Activated effector memory CD4-positive, alpha-beta T cell treated with Interleukin-2 at 50 U/mL for 16 hours (primary cell): ENCODE results near the gene BBS4.
"Not testable (repeated sequence)": the region's sequence is repeated elsewhere in the genome, so short reads cannot be mapped to it uniquely, and the experiment has no call there.

Source experiments
- DNase-seq: peaks from one replicate; pipeline ENCODE4 v3.0.0-alpha.2; 2020

The BBS4 gene

GRCh38 chr15:72706266-72706665, 20.3 kb downstream of the BBS4 start:
- DNase-seq, result no peak

GRCh38 chr15:72708551-72709303, 22.7 kb downstream of the BBS4 start:
- DNase-seq, result not testable (repeated sequence)

- peak; percentile 51 for DNase-seq
Observed at GRCh38 chr15:72722071-72722696, 36.2 kb downstream of the BBS4 start.

GRCh38 chr15:72724028-72724427, 38.0 kb downstream of the BBS4 start:
- DNase-seq, result no peak

GRCh38 chr15:72725446-72725845, 39.4 kb downstream of the BBS4 start:
- DNase-seq, result no peak

GRCh38 chr15:72725851-72726250, 39.8 kb downstream of the BBS4 start:
- DNase-seq, result not testable (repeated sequence)

GRCh38 chr15:72727154-72727553, 41.1 kb downstream of the BBS4 start:
- no peak for DNase-seq

GRCh38 chr15:72728249-72728648, 42.2 kb downstream of the BBS4 start:
- DNase-seq, result not testable (repeated sequence)

- no peak for DNase-seq
Observed at GRCh38 chr15:72728821-72729220, 42.8 kb downstream of the BBS4 start.

GRCh38 chr15:72732086-72732485, 46.1 kb downstream of the BBS4 start:
- DNase-seq, result no peak

- DNase-seq, result no peak
Observed at GRCh38 chr15:72732516-72732915, 46.5 kb downstream of the BBS4 start.

- DNase-seq, result no peak
Observed at GRCh38 chr15:72733941-72734738, 48.1 kb downstream of the BBS4 start.

GRCh38 chr15:72735111-72735510, 49.1 kb downstream of the BBS4 start:
- DNase-seq, result no peak

GRCh38 chr15:72737061-72737460, 51.1 kb downstream of the BBS4 start:
- DNase-seq, result no peak

- no peak for DNase-seq
Observed at GRCh38 chr15:72737723-72738122, 51.7 kb downstream of the BBS4 start.

GRCh38 chr15:72740219-72740618, 54.2 kb downstream of the BBS4 start:
- DNase-seq, result no peak

- DNase-seq, result no peak
Observed at GRCh38 chr15:72749700-72750099, 63.7 kb downstream of the BBS4 start.

- DNase-seq, result no peak
Observed at GRCh38 chr15:72751751-72752455, 65.9 kb downstream of the BBS4 start.

GRCh38 chr15:72754096-72754495, 68.1 kb downstream of the BBS4 start:
- no peak for DNase-seq

GRCh38 chr15:72758182-72758581, 72.2 kb downstream of the BBS4 start:
- DNase-seq, result no peak

- DNase-seq, result no peak
Observed at GRCh38 chr15:72760590-72761260, 74.7 kb downstream of the BBS4 start.

GRCh38 chr15:72764656-72765055, 78.6 kb downstream of the BBS4 start:
- no peak for DNase-seq

- no peak for DNase-seq
Observed at GRCh38 chr15:72766025-72766424, 80.0 kb downstream of the BBS4 start.
